ENCODE results near the gene THSD7A.

The THSD7A gene

GRCh38 chr7:11570922-11571550, 261.0 kb downstream of the THSD7A start:
- DNase-seq (ENCODE audit: low spot score): no peak
- no peaks in the 10 kb centered on the region for H3K36me3 Mint-ChIP-seq (ENCODE audit: low read depth)
- no peaks in the 10 kb centered on the region for H3K27me3 Mint-ChIP-seq (ENCODE audit: low read depth)
- no peaks in the 10 kb centered on the region for H3K9me3 Mint-ChIP-seq
- no peaks in the 10 kb centered on the region for H3K4me1 Mint-ChIP-seq (ENCODE audit: low read depth)
- H3K27ac Mint-ChIP-seq: no peak overlapping the region
- no peak overlapping the region for H3K4me3 Mint-ChIP-seq

DNA sequence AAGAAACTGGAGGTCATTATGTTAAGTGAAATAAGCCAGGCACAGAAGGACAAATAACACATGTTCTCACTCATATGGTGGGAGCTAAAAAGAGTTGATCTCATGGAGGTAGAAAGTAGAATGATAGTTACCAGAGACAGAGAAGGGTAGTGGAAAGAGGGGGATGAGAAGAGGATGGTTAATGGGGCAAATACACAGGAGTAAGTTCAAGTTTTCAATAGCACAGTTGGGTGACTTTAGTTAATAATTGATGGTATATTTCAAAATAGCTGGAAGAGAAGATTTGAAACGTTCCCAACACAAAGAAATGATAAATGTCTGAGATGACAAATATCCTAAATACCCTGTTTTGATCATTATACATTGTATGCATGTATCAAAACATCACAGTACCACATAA, 261.8 kb downstream of the THSD7A start:
- Mint-ChIP-seq H3K9me3 (no peaks in the 10 kb centered on the region), H3K27me3 (ENCODE audit: low read depth) (no peaks in the 10 kb centered on the region), H3K4me3 (no peak overlapping the region), H3K4me1 (ENCODE audit: low read depth) (no peaks in the 10 kb centered on the region), H3K27ac (no peak overlapping the region), H3K36me3 (ENCODE audit: low read depth) (no peaks in the 10 kb centered on the region)
- DNase-seq (ENCODE audit: low spot score): no peak

DNA sequence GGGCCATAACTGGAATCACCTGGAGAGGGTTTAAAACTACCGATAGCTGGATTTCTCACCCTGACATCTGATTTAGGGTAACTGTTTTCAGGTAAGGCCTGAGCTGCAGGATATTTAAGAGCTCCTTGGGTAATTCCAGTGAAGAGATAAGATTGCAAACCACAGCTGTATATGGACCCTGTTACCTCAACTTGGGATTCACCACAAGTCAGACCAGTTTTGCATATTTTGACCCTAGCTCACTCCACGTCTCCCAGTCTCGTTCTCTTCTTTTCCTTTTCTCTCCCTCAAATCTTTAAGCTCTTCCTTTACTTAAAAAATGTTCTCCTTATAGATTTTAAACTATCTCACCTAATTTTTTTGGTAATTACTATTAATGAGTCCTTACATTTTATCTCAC, 264.4 kb downstream of the THSD7A start:
- no peaks in the 10 kb centered on the region for H3K27me3 Mint-ChIP-seq (ENCODE audit: low read depth)
- no peak for DNase-seq (ENCODE audit: low spot score)
- no peak overlapping the region for H3K27ac Mint-ChIP-seq
- no peaks in the 10 kb centered on the region for H3K4me1 Mint-ChIP-seq (ENCODE audit: low read depth)
- no peaks in the 10 kb centered on the region for H3K36me3 Mint-ChIP-seq (ENCODE audit: low read depth)
- no peak overlapping the region for H3K4me3 Mint-ChIP-seq
- no peaks in the 10 kb centered on the region for H3K9me3 Mint-ChIP-seq

GRCh38 chr7:11557627-11558026, 274.4 kb downstream of the THSD7A start:
- no peak for DNase-seq (ENCODE audit: low spot score)
- Mint-ChIP-seq H3K4me1 (ENCODE audit: low read depth) (no peaks in the 10 kb centered on the region), H3K9me3 (no peaks in the 10 kb centered on the region), H3K36me3 (ENCODE audit: low read depth) (no peaks in the 10 kb centered on the region), H3K27ac (no peak overlapping the region), H3K27me3 (ENCODE audit: low read depth) (no peaks in the 10 kb centered on the region), H3K4me3 (no peak overlapping the region)

DNA sequence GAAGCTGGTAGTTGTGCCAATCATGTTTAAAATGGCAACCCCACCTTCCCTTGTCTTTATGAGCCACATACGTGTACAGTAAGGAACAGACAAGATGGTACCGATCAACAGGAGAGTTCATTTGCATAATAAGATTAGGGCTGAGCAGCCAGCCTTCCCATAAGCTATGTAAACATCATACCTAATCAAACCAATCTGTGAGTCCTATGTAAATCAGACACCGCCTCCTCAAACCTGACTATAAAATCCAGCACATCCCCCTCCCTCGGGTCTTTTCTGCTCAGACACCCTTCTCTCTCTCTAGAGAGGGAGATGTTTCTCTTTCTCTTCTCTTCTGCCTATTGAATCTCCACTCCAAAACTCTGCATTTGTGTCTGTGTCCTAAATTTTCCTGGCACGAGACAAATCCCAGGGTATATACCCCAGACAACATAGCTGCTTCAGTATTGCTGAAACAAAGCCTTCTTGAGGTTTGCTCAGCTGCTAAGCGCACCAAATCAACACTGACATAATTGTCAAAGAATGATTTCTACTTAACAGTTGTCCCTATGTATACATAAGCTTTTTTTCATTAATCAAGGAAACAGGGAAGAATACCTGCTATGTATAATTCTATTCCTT, 279.2 kb downstream of the THSD7A start:
- Mint-ChIP-seq H3K4me1 (ENCODE audit: low read depth) (no peaks in the 10 kb centered on the region), H3K4me3 (no peak overlapping the region), H3K27me3 (ENCODE audit: low read depth) (no peaks in the 10 kb centered on the region), H3K36me3 (ENCODE audit: low read depth) (no peaks in the 10 kb centered on the region), H3K9me3 (no peaks in the 10 kb centered on the region), H3K27ac (no peak overlapping the region)
- DNase-seq (ENCODE audit: low spot score): no peak

DNA sequence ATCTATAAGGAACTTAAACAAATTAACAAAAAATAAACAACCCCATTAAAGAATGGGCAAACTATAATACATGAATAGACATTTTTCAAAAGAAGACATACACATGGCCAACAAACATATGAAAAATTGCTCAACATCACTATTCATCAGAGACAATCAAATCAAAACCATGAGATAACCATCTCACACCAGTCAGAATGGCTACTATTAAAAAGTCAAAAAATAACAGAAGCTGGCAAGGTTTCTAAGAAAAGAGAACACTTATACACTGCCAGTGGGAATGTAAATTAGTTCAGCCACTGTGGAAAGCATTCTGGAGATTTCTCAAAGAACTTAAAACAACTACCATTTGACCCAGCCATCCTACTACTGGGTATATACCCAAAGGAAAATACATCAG, 280.5 kb downstream of the THSD7A start:
- Mint-ChIP-seq H3K4me3 (no peak overlapping the region), H3K9me3 (no peaks in the 10 kb centered on the region), H3K27ac (no peak overlapping the region), H3K36me3 (ENCODE audit: low read depth) (no peaks in the 10 kb centered on the region), H3K4me1 (ENCODE audit: low read depth) (no peaks in the 10 kb centered on the region), H3K27me3 (ENCODE audit: low read depth) (no peaks in the 10 kb centered on the region)
- no peak for DNase-seq (ENCODE audit: low spot score)

GRCh38 chr7:11548532-11548931, 283.5 kb downstream of the THSD7A start:
- Mint-ChIP-seq H3K9me3 (no peaks in the 10 kb centered on the region), H3K27ac (no peak overlapping the region), H3K4me1 (ENCODE audit: low read depth) (no peaks in the 10 kb centered on the region), H3K36me3 (ENCODE audit: low read depth) (no peaks in the 10 kb centered on the region), H3K27me3 (ENCODE audit: low read depth) (no peaks in the 10 kb centered on the region), H3K4me3 (no peak overlapping the region)
- no peak for DNase-seq (ENCODE audit: low spot score)

DNA sequence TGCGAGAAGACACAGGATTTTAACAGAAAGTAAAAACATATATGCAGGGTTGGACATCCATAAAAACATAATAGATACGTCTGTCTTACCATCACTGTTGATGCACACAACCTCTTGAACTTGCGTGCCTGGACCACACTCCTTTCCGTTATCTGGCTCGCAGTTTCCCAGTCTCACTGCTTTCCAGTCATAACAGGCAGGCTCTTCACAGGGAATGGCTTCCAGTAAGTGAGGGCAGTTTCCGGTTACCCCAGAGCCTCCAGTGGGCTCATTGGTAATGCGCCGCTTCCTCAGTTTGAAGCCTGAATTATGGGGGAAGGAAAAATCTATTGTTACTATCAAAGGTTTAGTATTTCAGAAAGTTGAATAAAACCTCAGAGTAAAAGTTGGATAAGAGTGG, 290.7 kb downstream of the THSD7A start:
- H3K4me3 Mint-ChIP-seq: no peak overlapping the region
- no peaks in the 10 kb centered on the region for H3K9me3 Mint-ChIP-seq
- no peak for DNase-seq (ENCODE audit: low spot score)
- no peaks in the 10 kb centered on the region for H3K27me3 Mint-ChIP-seq (ENCODE audit: low read depth)
- no peak overlapping the region for H3K27ac Mint-ChIP-seq
- no peaks in the 10 kb centered on the region for H3K36me3 Mint-ChIP-seq (ENCODE audit: low read depth)
- H3K4me1 Mint-ChIP-seq (ENCODE audit: low read depth): no peaks in the 10 kb centered on the region

DNA sequence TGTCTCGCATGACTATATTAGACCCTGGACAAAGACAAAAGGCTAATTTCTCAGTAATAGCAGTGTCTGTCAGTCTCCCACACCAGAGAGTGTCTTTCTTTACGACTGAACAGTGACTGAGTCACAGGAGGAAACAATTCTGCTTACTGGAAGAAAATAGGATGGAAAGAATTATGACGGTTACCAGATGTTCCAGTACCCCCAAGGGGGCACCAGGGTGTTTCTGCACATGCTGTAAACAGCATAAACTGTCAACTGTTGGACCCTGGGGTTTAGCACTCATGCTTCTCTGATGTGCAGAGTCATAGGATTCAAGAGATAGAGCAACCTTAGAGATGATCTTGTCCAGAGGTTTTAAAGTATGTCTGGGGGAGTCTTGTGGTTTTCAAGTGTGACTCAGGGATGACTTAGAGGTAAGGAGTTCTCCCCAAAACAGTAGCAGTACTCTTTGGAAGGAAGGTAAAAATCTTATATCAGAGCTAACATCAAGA, 291.7 kb downstream of the THSD7A start:
- H3K36me3 Mint-ChIP-seq (ENCODE audit: low read depth): no peaks in the 10 kb centered on the region
- no peaks in the 10 kb centered on the region for H3K9me3 Mint-ChIP-seq
- H3K4me1 Mint-ChIP-seq (ENCODE audit: low read depth): no peaks in the 10 kb centered on the region
- no peaks in the 10 kb centered on the region for H3K27me3 Mint-ChIP-seq (ENCODE audit: low read depth)
- DNase-seq (ENCODE audit: low spot score): no peak
- no peak overlapping the region for H3K27ac Mint-ChIP-seq
- H3K4me3 Mint-ChIP-seq: no peak overlapping the region

- Mint-ChIP-seq H3K9me3 (no peaks in the 10 kb centered on the region), H3K36me3 (ENCODE audit: low read depth) (no peaks in the 10 kb centered on the region), H3K27me3 (ENCODE audit: low read depth) (no peaks in the 10 kb centered on the region), H3K4me1 (ENCODE audit: low read depth) (no peaks in the 10 kb centered on the region), H3K4me3 (no peak overlapping the region), H3K27ac (no peak overlapping the region)
- no peak for DNase-seq (ENCODE audit: low spot score)
Measured at GRCh38 chr7:11539853-11540252, 292.1 kb downstream of the THSD7A start.

GRCh38 chr7:11538751-11539299, 293.2 kb downstream of the THSD7A start:
- no peaks in the 10 kb centered on the region for H3K9me3 Mint-ChIP-seq
- H3K27ac Mint-ChIP-seq: no peak overlapping the region
- H3K27me3 Mint-ChIP-seq (ENCODE audit: low read depth): no peaks in the 10 kb centered on the region
- no peak for DNase-seq (ENCODE audit: low spot score)
- no peaks in the 10 kb centered on the region for H3K4me1 Mint-ChIP-seq (ENCODE audit: low read depth)
- H3K36me3 Mint-ChIP-seq (ENCODE audit: low read depth): no peaks in the 10 kb centered on the region
- no peak overlapping the region for H3K4me3 Mint-ChIP-seq

- no peaks in the 10 kb centered on the region for H3K9me3 Mint-ChIP-seq
- no peaks in the 10 kb centered on the region for H3K36me3 Mint-ChIP-seq (ENCODE audit: low read depth)
- no peak for DNase-seq (ENCODE audit: low spot score)
- H3K27ac Mint-ChIP-seq: no peak overlapping the region
- H3K4me1 Mint-ChIP-seq (ENCODE audit: low read depth): no peaks in the 10 kb centered on the region
- no peak overlapping the region for H3K4me3 Mint-ChIP-seq
- H3K27me3 Mint-ChIP-seq (ENCODE audit: low read depth): no peaks in the 10 kb centered on the region
Measured at GRCh38 chr7:11533229-11533820, 298.7 kb downstream of the THSD7A start.

DNA sequence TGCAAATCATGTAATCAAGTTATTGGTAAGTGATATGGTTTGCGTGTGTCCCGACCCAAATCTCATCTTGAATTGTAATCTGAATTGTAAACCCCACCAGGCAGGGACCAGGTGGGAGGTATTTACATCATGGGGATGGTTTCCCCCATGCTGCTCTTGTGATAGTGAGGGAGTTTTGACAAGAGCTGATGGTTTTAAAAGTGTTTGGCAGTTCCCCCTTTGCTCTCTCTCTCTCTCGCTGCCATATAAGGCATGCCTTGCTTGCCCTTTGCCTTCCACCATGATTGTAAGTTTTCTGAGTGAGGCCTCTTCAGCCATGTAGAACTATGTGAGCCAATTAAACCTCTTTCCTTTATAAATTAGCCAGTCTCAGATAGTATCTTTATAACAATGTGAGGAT, 302.6 kb downstream of the THSD7A start:
- H3K4me1 Mint-ChIP-seq (ENCODE audit: low read depth): no peaks in the 10 kb centered on the region
- no peaks in the 10 kb centered on the region for H3K36me3 Mint-ChIP-seq (ENCODE audit: low read depth)
- no peak for DNase-seq (ENCODE audit: low spot score)
- no peak overlapping the region for H3K27ac Mint-ChIP-seq
- H3K4me3 Mint-ChIP-seq: no peak overlapping the region
- no peaks in the 10 kb centered on the region for H3K9me3 Mint-ChIP-seq
- no peaks in the 10 kb centered on the region for H3K27me3 Mint-ChIP-seq (ENCODE audit: low read depth)

GRCh38 chr7:11527707-11528106, 304.3 kb downstream of the THSD7A start:
- DNase-seq (ENCODE audit: low spot score): no peak
- no peaks in the 10 kb centered on the region for H3K4me1 Mint-ChIP-seq (ENCODE audit: low read depth)
- H3K27me3 Mint-ChIP-seq (ENCODE audit: low read depth): no peaks in the 10 kb centered on the region
- H3K9me3 Mint-ChIP-seq: no peaks in the 10 kb centered on the region
- H3K36me3 Mint-ChIP-seq (ENCODE audit: low read depth): no peaks in the 10 kb centered on the region
- H3K4me3 Mint-ChIP-seq: no peak overlapping the region
- no peak overlapping the region for H3K27ac Mint-ChIP-seq
